Measurements from ENCODE around the gene TSPY1.
"Not testable (repeated sequence)": the region's sequence is repeated elsewhere in the genome, so short reads cannot be mapped to it uniquely, and the experiment has no call there.

The TSPY1 gene, protein sequence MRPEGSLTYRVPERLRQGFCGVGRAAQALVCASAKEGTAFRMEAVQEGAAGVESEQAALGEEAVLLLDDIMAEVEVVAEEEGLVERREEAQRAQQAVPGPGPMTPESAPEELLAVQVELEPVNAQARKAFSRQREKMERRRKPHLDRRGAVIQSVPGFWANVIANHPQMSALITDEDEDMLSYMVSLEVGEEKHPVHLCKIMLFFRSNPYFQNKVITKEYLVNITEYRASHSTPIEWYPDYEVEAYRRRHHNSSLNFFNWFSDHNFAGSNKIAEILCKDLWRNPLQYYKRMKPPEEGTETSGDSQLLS
- 0 reads per million in 3 donors for total RNA-seq

- not testable (repeated sequence) for H3K4me1 ChIP-seq (ENCODE audit: control insufficient read depth, insufficient read depth, low read length, poor library complexity, severe bottlenecking); H3K4me3 ChIP-seq (ENCODE audit: insufficient read depth, low read depth, low read length, poor library complexity, severe bottlenecking); H3K36me3 ChIP-seq (ENCODE audit: control insufficient read depth, insufficient read depth, low read length); H3K9me3 ChIP-seq (ENCODE audit: control insufficient read depth, low read length); DNase-seq; H3K27ac ChIP-seq (ENCODE audit: insufficient read depth, low read length, poor library complexity, severe bottlenecking); H3K27me3 ChIP-seq (replicated peaks; ENCODE audit: control insufficient read depth, insufficient read depth, low read length, poor library complexity, severe bottlenecking)
These were observed at the start of gene TSPY1 for GRCh38 chrY:9466655-9467054. Gene TSPY1 (plus strand): TSS chrY:9466955. CDS start chrY:9467001, 46 bp downstream.

DNA sequence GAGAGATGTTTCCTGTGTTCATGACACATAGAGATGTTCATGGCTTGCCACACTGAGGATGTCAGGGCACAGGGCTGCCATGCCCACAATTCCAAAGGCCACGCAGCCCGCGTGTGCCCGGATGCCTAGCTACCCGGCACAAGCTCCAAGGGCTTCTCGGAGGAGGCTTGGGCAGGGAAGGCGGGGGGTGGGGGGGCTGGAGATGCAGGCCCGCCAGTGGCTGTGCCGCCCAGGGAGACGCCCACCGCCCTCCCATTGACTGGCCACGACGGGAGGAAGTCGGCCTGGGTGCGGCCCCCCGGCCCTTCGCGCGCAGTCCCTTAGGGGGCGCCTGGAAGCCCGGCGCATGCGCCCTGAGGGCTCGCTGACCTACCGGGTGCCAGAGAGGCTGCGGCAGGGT is 20.2 kb downstream of the TSPY1 start, which contains the start of gene TSPY9:
Gene TSPY9 (plus strand): TSS at position 301 of the 400 bp plus-strand sequence. CDS start 46 bp downstream, at position 347.
- not testable (repeated sequence) for H3K4me3 ChIP-seq (ENCODE audit: insufficient read depth, low read depth, low read length, poor library complexity, severe bottlenecking); H3K27me3 ChIP-seq (replicated peaks; ENCODE audit: control insufficient read depth, insufficient read depth, low read length, poor library complexity, severe bottlenecking); H3K4me1 ChIP-seq (ENCODE audit: control insufficient read depth, insufficient read depth, low read length, poor library complexity, severe bottlenecking); H3K27ac ChIP-seq (ENCODE audit: insufficient read depth, low read length, poor library complexity, severe bottlenecking); H3K9me3 ChIP-seq (ENCODE audit: control insufficient read depth, low read length); H3K36me3 ChIP-seq (ENCODE audit: control insufficient read depth, insufficient read depth, low read length); DNase-seq

DNA sequence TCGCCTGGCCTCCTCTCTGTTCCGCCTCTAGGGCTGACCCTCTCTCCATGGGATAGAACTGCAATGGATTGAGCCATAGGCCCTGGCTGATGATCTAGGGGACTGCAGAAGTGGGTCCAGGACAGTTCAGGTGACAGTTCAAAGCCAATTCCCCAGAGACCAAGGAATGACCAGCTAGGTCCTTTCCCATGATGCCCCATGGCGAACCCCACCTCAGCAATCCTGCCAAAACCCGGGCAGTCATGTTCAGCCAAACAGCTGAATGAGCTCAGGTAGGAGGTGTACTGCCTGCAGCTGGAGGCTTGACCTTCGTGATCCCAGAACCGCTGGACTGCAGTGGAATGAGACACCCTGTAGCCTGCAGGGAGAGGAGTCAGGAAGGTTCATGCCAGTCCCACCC is 37.6 kb downstream of the TSPY1 start:
- not testable (repeated sequence) for H3K4me3 ChIP-seq (ENCODE audit: insufficient read depth, low read depth, low read length, poor library complexity, severe bottlenecking); H3K27ac ChIP-seq (ENCODE audit: insufficient read depth, low read length, poor library complexity, severe bottlenecking); H3K27me3 ChIP-seq (replicated peaks; ENCODE audit: control insufficient read depth, insufficient read depth, low read length, poor library complexity, severe bottlenecking); DNase-seq; H3K9me3 ChIP-seq (ENCODE audit: control insufficient read depth, low read length); H3K36me3 ChIP-seq (ENCODE audit: control insufficient read depth, insufficient read depth, low read length); H3K4me1 ChIP-seq (ENCODE audit: control insufficient read depth, insufficient read depth, low read length, poor library complexity, severe bottlenecking)

- not testable (repeated sequence) for H3K27me3 ChIP-seq (replicated peaks; ENCODE audit: control insufficient read depth, insufficient read depth, low read length, poor library complexity, severe bottlenecking); H3K36me3 ChIP-seq (ENCODE audit: control insufficient read depth, insufficient read depth, low read length); H3K4me1 ChIP-seq (ENCODE audit: control insufficient read depth, insufficient read depth, low read length, poor library complexity, severe bottlenecking); DNase-seq; H3K4me3 ChIP-seq (ENCODE audit: insufficient read depth, low read depth, low read length, poor library complexity, severe bottlenecking); H3K27ac ChIP-seq (ENCODE audit: insufficient read depth, low read length, poor library complexity, severe bottlenecking); H3K9me3 ChIP-seq (ENCODE audit: control insufficient read depth, low read length)
These were observed 49.5 kb downstream of the TSPY1 start for GRCh38 chrY:9516287-9516686.
